Activated CD8-positive, alpha-beta memory T cell treated with anti-CD3 and anti-CD28 coated beads for 24 hours (primary cell): Measurements from ENCODE around the gene CACNA1E.

ENCODE experiments used
- DNase-seq: peaks from one replicate; pipeline ENCODE4 v3.0.0-alpha.2; 2020

Gene CACNA1E

DNA sequence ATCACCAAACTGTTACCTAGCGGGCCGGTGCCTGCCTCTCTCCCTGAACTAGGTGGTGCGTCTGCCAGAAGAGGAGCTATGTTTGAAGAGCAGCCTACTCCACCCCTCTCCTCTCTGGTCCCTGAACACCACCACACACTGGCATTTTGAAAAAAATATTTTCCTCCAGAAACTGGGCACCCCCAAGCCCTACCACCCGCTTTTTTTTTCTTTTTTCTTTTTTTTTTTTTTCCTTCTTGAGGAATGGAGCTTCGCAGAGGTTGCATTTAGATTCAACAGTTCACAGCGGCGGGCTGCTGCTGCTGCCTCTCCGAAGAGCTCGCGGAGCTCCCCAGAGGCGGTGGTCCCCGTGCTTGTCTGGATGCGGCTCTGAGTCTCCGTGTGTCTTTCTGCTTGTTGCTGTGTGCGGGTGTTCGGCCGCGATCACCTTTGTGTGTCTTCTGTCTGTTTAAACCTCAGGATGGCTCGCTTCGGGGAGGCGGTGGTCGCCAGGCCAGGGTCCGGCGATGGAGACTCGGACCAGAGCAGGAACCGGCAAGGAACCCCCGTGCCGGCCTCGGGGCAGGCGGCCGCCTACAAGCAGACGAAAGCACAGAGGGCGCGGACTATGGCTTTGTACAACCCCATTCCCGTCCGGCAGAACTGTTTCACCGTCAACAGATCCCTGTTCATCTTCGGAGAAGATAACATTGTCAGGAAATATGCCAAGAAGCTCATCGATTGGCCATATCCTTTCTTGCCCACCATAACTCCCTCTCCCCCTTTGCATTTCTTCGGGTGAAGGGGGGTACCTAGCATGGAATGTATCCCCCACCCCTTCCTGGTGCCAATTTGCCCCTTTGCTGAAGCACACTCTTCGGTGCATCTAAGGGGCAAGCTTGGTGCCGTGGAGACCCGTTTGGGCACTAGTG is at the start of gene CACNA1E:
TSS of gene CACNA1E (plus strand) at position 233 of the 911 bp plus-strand sequence. CDS start at position 461, 228 bp downstream.
- DNase-seq = no peak

DNA sequence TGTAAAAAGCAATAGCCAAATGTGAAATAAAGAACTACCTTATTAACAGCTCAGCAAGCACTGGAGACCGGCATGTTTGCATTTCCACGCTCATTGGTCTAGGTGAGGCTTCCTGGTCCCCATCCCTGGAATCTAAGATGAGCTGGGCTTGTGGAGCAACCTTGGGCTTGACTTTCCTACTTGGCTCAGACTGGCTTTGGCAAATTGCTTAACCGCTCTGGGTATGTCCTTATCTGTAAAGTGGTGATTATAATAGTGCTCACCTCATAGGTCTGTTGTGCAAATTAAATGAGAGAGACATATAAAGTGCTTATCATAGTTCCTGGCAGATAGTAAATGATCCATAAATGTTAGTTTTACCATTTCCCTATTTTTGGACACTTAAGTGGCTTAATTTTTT is 49.4 kb upstream of the CACNA1E start:
- no peak for DNase-seq

DNA sequence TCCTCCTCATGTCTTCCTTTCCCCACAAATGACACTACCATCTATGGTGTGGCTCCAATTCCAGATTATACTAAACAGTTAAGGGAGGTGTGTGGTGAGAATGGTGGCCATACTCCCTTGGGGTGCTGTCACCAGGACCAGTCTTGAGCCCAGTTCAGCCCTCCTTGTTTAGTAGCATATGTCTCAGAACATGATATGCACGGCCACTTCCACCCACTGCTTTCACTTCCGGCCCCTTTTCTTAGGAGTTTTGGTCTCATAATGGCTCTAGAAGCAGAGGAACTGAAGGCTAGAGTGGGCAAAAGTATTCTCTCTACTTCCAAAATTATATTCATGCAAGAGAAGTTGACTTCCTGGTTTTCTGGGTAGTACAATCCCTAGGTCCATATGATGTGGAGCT is 45.3 kb upstream of the CACNA1E start:
- no peak for DNase-seq

DNA sequence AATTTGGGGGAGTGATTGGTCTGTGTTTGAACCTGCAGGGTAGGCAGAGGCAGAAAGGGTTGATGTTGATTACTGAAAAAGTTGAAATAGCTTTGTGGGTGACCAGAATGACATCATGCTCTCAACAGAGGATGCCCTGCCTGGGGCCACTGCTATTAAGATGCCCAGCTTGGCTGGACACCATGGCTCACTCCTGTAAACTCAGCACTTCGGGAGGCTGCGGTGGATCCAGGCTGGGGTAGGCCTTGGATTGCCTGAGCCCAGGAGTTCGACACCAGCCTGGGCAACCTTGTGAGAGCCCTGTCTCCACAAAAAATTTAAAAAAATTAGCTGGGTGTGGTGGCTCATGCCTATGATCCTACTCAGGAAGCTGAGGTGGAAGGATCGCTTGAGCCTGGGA is 42.8 kb upstream of the CACNA1E start:
- DNase-seq = no peak

DNA sequence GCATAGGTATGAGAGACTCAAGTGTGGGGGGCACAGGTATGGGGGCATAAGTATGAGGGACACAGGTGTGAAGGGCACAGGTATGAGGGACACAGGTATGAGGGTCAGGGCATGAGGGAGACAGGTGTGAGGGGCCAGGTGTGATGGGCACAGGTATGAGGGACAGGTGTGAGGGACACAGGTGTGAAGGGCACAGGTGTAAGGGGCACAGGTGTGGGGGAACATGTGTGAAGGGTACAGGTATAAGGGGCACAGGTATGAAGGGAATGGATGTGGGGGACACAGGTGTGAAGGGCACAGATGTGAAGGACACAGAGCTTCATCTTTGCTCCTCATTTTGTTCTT is 41.2 kb upstream of the CACNA1E start:
- DNase-seq = no peak

DNA sequence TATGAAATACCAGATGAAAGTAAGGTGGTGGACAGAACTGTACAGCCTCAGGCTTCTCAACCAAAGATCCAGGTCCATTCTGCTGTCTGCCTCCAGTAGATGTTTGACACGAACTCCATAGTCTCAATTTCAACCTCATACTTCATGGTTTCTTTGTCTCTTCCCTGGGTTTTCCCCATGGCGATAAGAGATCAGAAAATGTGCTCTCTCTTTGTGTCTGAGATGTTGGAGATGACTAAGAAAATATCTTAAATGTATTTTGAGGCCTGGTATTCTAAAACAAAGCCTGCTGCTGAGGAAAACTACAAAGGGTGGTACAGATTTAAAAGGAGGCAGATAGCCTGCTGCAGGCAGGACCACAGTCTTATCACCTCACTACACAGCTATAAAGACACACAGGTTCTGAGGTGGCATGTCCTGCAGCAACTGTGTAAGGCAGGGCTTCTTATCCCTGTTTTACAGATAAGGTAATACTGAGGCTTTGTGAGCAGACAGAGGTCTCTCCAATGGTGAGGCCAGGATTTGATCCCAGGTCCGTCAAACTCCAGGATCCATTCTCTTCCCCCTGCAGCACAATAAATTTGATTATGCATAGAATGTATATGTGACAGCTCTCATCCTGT is 40.0 kb upstream of the CACNA1E start:
- no peak for DNase-seq

DNA sequence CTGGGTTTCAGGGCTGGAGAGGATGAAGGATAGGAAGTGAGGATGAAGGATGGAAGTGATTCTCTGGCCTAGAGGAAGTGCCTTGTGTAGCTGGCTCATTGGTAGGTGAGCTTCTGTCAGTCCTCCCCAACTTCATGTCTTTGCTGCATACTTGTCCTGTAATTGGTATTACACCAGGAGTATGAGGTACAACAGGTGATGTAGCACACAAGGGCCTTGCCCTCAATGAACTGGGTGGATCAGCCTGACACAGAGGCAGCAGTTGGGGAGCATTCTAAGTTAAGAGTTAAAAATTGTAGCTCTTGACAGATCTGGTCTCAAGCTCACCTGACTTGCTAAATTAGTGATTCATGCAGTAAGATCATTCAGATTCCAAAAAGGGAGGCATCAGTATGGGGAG is 37.9 kb upstream of the CACNA1E start:
- DNase-seq = no peak

DNA sequence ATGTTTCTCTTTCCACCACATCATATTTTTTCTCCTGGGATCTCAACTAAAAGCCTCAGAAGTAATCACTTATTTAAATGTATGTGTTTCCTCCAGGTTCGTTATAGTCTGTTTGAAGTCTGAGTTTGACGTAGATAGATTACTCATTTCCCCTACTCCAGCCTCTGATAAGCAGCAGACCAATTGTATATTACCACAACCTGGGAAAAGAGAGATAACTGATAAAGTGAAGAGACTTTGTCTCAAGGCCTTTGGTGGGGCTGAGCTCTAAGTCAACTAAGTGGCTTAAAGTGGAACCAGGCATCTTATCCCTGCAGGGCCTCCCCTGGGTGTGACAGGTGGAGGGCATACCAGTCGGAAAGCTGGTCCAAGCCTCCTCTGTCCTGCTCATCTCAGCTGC is 34.9 kb upstream of the CACNA1E start:
- DNase-seq = no peak

DNA sequence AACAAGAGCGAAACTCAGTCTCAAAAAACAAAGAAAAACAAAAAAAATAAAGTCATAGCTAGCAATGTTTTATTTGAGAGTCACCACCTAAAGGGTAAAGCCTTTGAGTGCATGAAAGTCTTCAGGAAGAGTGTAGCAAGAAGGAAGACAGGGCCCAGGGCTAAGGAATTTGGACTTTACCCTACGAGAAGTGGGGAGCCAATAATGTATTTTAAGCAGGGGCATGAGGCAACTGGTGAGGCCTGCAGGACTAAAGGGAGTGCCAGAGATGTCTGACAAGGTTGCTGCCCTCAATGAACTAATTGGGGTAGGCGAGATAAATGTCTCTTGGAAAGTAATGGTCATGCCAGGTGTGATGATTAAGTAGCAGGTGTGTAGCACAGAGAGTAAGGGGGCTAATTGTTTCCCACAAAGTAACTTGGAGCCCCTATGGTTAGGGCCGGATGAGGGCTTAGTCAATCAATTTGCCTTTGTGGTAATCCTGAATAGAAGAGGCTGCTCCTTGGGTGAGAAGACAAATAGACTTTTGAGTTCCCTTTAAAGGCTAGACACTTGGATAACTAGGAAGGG is 31.6 kb upstream of the CACNA1E start:
- no peak for DNase-seq

DNA sequence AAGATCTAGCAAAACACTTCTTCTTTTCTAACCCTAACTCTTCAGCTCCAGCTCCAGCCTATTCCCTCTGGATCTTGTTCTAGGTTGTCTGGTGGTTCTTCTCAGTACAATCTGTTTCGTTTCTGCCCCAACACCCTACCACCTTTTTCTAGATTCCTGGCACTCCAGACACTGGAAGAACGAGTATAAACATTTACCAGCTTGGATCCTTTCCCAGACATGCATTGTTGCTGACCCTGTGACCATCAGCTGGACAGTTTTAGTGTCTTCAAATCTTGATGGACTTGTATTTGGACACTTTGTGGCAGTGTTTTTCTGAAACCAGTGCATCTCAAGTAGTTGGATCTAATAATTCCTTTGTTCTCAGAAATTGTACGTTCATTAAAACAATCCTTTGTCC is 30.6 kb upstream of the CACNA1E start:
- no peak for DNase-seq

DNA sequence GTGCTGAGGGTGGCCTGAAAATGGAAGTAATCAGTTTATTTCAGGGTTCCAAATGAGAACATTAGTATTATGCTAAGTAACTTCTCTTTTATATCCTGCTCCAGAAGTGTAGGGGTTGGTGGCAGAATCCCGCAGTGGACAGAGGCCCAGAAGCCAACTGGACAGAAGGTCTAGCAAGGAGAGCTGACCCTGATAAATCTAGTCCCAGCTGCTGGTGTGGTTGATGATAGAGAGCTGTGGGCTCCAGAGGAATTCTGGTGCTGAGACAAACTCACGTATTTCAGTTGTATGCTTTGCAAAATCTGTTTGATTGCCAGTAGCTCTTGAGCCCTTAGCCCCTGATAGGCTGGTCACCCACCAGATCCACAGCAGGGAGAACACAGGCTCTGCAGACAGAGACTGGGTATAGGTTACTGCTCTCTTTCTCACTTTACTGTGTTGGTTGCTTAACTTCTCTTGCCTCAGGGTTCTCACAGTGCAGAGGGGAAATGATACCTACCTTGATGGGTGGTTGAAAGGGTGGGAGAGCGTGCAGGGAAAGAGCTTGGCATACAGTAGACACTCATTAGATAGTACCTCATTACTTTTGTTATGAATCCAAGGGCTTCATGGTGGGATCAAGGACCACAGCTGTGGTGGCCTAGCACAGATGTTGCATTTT is 29.6 kb upstream of the CACNA1E start:
- DNase-seq = no peak

DNA sequence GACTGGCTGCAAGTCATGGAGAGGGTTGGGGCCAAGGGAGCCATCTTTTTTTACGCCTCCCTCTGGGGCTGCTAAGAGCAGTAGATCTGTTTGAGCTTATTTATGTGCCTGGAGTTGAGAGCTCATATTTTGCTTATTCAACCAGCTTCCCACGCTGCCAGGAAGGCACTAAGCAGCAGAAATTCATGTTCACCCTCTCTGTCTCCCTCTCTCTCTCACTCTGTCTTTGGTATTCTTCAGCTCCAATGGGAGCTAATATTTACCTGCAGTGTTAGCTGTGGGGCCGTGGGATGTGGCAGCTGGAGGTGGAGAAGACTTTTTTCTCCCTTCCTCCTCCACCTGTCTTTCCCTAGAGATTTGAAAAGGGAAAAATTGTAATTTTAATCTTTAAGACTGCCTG is 26.8 kb upstream of the CACNA1E start:
- DNase-seq = no peak

DNA sequence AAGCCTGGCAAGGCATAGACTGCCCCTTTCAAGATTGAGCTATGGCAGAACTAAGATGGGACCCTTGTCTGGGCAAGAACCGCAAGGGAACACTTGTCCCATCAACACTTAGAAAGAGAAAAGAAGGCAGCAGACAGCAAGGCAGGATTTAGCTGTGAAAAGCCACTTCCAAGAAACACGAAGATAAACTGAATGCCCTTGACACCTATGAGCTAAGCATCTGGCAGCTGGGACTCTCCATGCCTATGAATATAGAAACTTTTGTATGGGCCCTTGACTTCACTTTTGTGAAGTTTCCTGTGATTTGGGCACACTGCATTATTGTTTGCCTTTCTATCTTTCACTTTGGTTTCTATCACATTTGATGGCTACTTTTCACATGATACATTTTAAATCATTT is 24.9 kb upstream of the CACNA1E start:
- no peak for DNase-seq

DNA sequence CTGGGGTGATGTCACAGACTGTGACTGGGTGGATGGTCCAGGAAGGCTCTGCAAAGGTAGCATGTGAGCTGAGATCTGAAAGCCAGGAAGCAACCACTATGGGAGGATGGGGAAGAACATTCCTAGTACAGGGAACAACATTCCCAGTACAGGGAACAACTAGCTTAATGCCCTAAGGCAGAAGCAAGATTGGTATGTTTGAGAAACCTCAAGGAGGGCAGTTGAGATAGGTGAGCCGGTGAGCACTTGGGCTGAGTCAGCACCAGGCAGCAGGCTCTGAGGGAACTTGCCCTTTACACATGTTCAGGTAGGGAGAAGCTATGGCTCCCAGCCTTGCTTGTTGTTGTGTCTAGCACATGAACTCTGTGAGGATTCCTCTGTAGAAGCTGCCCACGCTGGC is 24.2 kb upstream of the CACNA1E start:
- no peak for DNase-seq

DNA sequence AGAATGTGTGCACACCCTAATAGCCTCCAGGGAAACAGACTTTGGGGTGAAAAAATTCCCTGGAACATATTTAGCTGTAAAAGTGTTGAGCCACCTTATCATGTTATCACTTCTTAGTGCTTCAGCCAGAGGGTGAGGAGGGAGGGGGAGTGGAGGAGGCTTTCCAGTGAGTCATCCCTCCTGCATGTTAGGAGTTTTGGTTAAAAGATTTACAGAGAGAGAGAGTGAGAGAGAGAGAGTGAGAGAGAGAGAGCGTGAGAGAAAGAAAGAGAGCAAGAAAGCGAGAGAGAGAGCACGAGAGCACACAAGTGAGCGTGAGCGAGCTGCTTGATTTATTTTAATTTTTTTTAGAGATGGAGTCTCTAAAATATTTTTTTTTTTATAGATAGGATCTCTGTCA is 13.5 kb upstream of the CACNA1E start:
- no peak for DNase-seq

DNA sequence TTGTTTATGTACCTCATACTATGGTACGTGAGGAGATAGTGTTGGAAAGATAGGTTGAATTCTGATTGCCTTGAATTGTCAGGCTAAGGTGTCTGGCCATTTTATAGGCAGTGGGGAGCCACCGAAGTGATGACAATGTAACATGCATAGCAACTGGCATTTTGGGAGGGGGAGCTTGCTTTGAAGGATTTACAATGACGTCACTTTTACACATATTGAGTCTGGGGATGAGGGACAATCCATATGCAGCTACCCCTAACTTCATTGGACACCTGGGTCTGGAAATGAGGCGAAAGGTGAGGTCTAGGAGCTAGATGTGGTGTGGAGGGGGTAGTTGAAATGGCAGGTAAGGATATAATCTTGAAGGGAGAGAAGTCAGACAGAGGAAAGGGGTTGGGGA is 7.7 kb upstream of the CACNA1E start:
- DNase-seq = no peak

DNA sequence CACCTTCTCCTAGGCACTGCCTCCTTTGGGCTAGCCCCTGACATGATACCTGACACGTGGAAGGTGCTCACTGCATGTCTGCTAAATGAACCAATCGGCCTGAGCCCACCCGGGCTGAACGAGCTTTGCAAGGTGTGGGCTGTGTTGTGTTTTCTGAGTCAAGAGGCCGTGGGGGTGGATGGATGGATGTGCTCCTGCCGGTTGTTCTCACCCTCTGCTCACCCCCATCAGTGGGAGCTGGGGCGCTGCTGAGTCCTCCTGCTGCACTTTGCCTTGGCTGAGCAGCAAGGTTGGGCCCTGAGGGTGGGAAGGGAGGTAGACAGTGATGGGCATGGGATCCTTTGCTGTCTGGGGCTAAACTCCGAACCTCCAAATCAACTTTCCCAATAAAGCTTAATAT is 6.7 kb upstream of the CACNA1E start:
- DNase-seq = no peak

DNA sequence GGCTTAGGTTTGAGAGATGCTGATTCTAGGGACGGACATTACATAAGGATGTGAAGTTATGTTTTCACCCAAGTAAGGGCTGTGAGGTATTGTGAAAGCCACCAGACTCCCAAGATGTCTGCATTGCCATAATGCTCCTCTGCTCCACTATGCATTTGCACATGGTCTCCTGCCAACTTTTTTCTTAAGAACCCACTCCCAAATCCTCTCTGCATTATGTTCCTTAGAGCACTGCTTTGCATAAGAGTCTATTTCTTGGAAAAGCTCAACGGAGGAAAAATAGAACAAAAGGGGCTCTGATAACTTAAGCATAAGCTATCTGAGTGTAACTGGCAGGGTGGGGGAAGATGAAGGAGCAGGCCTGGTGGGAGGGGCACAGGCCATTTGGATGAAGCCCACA is 5.0 kb upstream of the CACNA1E start:
- no peak for DNase-seq

DNA sequence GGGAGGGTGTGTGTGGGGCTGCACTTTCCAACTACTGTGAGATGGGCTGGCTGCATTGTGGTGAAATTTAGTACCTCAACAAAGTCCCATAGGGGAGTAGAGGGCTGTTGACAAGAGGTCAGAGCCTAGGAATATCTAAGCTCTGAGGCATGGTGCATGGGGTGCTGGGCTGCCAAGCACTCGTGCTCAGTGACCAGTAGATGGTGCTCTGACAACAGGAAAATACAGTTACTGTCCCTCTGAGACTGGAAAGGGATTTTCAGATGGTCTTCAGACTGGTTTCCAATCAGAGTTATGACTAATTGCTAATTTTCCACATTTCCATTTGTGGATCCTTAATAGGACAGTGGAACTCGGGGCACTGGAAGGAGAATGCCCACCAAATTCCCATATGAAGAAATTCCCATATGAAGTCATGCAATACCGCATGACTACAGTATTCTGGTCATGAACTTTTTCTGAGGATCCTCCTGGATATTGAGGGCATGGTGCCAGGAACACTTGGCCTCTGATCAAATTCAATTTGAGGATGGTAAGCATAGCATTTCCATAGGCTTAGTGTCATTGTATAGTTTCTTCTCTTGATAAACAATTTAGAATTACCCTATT is 4.1 kb upstream of the CACNA1E start:
- no peak for DNase-seq

DNA sequence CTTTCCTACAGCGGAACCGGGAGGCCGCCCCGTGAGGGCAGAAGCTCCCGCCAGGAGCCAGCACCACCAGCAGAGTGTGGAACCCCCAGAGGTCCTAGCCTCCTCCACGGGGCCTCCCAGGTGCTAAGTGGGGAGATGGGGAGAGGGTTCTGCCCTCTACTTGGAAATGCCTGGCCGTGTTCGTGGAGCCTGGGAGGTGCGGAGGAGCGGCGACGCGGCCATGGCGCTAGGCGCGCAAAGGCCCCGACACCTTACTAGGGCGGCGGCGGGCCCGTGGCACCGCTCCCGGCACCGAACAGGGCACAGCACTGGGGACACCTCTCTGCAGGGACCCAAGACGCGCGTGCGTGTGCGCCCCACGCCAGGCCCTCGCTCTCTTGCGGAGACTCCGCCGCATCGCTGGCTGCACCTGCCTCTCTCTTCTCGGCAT is 1.3 kb upstream of the CACNA1E start:
- no peak for DNase-seq

DNA sequence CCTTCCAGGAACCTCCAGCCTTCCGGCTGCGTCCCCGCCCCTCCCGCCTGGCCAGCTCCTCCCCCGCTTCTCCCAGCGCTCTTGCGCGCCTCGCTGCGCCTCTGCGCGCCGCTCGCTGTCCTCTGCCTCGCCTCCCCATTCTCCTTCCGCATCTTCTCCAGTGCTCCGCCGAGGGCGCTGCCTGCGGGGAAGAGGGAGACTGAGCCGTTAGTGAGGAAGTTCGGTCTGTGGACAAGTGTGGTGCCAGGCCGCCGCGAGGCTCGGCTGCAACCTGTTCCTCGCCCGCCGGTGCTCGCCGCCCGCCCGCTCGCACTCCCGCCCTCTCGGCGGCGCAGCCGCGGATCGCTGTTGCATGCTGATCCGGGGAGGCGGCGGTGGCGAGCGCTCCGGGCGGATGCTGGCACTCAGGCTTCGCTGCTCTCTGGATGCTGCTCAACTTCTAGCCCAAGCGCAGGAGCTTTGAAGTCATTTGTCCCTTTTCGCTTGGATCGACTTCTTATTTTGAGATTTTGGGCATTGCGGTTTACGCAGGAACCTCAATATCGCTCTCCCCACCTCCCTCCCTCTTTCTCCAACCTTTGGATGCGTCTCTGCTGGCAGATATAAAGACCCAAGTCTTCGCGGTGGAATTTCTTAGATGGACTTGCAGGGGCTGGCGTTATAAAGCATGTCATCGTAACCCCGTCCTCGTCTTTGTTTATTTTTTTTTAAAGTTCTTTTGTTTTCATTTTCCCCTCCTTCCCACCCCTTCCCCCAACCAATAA is 614 bp upstream of the CACNA1E start:
- DNase-seq = peak; percentile 62

DNA sequence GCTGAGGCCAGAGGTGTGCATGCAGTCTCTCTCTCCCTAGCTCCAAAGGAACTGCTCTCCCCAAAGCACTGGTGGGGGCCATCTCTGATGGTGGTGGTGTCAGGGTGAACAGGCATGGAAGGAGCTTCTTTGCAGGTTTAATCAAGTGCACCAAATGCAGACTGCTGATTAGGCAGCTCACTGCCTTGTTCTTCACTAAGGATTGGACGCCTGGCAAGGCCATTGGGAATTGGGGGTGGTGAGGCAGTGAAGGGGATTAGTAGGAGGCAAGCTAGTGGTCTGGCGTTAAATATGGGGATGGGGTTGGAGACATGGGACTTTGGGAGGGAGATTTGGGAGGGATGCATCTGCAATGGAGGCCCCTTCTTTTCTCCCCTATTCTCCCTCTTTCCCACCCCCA is 1.5 kb downstream of the CACNA1E start:
- no peak for DNase-seq
